GM03348 (cell line): ENCODE measurements around the gene FARP2.

Experiments used
- DNase-seq: peaks from one replicate; pipeline ENCODE4 v3.0.0; 2012; ENCODE audit warnings: low spot score

Gene FARP2

GRCh38 chr2:241460631-241461030 lies 104.5 kb downstream of the FARP2 start:
- DNase-seq, result no peak

- DNase-seq, result no peak
Measured at GRCh38 chr2:241461693-241462677, 105.9 kb downstream of the FARP2 start.

- no peak for DNase-seq
Measured at GRCh38 chr2:241463276-241464135, 107.4 kb downstream of the FARP2 start.

- DNase-seq, result no peak
Measured at GRCh38 chr2:241465543-241465942, 109.5 kb downstream of the FARP2 start.

GRCh38 chr2:241466230-241466629 lies 110.1 kb downstream of the FARP2 start:
- DNase-seq, result no peak

GRCh38 chr2:241467777-241468475 lies 111.8 kb downstream of the FARP2 start:
- no peak for DNase-seq

- DNase-seq, result no peak
Measured at GRCh38 chr2:241468476-241468781, 112.3 kb downstream of the FARP2 start.

- DNase-seq, result no peak
Measured at GRCh38 chr2:241469746-241470145, 113.7 kb downstream of the FARP2 start.

GRCh38 chr2:241473399-241473798 lies 117.3 kb downstream of the FARP2 start:
- DNase-seq, result no peak

GRCh38 chr2:241475267-241475666 lies 119.2 kb downstream of the FARP2 start:
- DNase-seq, result no peak

GRCh38 chr2:241478166-241478565 lies 122.1 kb downstream of the FARP2 start:
- no peak for DNase-seq

- DNase-seq, result no peak
Measured at GRCh38 chr2:241479026-241479898, 123.2 kb downstream of the FARP2 start.

- no peak for DNase-seq
Measured at GRCh38 chr2:241481687-241482086, 125.6 kb downstream of the FARP2 start.

GRCh38 chr2:241482126-241482955 lies 126.3 kb downstream of the FARP2 start:
- no peak for DNase-seq

GRCh38 chr2:241483305-241483704 lies 127.2 kb downstream of the FARP2 start:
- DNase-seq, result no peak

GRCh38 chr2:241485172-241485911 lies 129.3 kb downstream of the FARP2 start:
- DNase-seq, result no peak

- no peak for DNase-seq
Measured at GRCh38 chr2:241489088-241489487, 133.0 kb downstream of the FARP2 start.

- DNase-seq, result no peak
Measured at GRCh38 chr2:241489733-241490680, 133.9 kb downstream of the FARP2 start.
